HG02678 (cell line): Measurements from ENCODE around the gene CDYL.
A peak's percentile ranks its signal among the peaks of the same experiment; 100 is the strongest.

ENCODE experiments used
- ATAC-seq: cut with Tn5 transposase; IDR thresholded peaks from one replicate; pipeline ENCODE4 v1.9.1; 2021; ENCODE audit warnings: mild to moderate bottlenecking, moderate library complexity; ENCODE audit not compliant: unreplicated experiment

Gene CDYL, protein sequence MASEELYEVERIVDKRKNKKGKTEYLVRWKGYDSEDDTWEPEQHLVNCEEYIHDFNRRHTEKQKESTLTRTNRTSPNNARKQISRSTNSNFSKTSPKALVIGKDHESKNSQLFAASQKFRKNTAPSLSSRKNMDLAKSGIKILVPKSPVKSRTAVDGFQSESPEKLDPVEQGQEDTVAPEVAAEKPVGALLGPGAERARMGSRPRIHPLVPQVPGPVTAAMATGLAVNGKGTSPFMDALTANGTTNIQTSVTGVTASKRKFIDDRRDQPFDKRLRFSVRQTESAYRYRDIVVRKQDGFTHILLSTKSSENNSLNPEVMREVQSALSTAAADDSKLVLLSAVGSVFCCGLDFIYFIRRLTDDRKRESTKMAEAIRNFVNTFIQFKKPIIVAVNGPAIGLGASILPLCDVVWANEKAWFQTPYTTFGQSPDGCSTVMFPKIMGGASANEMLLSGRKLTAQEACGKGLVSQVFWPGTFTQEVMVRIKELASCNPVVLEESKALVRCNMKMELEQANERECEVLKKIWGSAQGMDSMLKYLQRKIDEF

DNA sequence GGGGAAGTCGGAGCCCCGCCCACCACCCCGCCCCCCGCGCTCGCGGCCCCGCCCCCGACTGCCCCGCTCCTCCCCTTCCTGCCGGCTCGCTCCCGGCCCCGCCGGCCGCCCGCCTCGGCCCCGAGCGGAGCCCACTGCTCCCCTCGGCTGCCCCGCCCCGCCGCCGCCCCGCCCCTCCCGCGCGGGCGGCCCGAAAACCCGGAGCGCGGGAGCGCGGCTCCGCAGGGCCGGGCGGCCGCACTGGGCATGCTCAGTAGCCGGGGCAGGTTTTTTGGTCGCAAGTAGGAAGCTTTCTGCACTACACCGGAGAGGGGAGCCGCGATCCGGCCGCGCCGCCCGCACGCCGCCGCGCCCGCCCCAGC lies at the start of gene CDYL:
Gene CDYL, plus strand, starts transcription at position 274 of the 362 bp plus-strand sequence. CDS start 380 bp downstream, outside the sequence.
- ATAC-seq, result peak; percentile 64

DNA sequence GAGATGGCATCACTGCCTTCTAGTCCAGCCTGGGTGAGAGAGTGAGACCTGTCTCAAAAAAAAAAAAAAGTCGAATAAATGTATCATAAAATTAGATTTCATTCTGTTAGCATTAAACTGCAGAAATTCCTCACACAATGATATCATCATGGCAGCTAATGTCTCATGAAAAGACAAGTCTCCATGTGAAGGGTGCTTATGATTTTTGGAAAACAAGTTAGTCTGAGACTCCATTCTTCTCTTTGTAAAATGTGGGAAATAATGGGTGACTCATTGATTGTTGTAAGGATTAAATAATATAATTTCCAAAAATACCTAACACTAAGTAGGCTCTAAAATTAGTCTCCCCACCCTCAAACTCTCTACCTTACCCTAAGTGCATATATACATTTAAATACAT lies 49.6 kb upstream of the CDYL start:
- no peak for ATAC-seq

DNA sequence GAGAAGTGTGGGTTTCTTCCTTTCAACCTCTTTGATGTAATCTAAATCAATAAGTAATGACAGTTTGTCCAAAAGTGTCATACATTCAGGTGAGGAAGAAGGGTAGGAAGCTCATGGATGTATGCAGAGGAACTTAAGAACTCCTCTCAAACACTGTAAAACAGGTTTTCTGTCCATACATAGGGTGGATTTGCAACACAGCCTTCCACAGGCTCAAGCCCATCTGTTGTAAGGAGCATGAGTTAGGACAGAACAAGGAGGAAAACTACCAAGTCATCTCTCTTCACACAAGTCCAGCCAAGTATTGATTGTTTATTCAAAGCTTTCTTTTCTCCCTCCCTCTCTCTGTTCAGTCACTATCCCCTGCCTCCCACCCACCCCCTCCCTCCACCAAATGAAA lies 49.0 kb upstream of the CDYL start:
- no peak for ATAC-seq

DNA sequence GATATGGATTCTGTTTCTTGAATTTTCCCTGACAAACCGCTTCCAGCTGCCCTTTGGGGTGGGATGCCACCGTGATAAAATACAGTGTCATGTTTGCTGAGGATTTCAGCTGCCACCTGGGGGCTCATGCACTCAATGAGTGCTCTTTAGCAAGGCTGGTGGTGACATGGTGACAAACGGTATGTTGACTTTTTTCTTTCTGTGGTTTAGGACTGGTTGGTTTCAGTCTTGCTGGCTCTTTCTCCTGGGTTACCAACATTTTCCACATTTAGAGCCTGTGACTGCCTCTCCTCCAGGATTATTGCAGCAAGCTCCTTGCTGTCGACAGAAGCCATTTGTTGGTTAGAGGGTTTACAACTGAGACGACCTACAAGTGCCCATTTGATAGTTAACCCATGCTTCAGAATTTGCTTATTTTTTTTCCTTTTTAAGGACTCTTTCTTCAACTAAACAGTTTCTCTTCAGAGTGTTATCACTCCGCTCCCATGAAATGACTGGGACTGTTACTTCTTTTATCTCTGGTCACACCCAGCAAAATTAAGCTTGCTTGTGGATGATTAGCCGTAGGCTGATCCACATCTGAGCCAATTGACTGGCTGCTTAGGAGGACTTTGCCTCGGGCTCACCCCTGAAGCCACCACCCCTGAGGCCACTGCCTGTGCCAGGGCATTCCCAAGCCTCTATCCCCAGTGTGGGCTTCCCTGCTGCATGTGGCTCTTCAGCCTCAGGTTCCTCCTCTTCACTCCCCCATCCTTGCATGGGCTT lies 48.4 kb upstream of the CDYL start:
- ATAC-seq, result no peak

DNA sequence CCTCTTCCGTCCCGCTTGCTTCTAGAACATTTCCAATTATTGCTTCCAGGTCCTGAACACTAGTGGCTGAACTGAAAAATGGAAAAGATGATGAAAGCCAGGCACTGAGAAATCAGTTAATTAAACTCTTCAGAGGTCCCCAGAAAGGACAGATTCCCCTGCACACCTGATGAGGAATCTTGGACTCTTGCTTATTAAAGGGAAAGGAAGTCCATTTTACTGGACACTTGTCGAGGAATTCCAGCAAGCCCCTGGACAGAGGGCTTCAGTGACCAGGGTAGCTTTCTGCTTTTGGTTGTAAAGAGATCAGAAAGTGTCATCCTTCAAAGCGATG lies 47.8 kb upstream of the CDYL start:
- no peak for ATAC-seq

DNA sequence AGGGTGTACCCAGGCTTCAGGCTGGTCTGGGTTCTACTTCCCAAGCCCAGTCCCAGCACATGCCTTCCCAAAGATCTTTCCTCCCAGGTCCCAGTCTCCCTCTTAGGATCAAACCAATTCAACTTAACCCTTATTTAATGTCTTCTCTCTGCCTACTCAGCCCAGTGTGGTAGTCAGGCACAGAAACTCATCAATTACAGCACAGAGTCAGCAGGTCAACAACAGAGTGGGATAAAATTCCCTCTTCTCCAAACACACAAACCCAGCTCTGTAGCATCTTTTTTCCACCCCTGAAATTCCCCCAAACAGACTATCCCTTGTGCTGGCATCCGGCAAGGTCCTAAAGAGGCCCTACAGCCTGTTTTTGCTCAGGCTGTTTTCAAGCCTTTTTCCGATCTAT lies 47.3 kb upstream of the CDYL start:
- no peak for ATAC-seq

DNA sequence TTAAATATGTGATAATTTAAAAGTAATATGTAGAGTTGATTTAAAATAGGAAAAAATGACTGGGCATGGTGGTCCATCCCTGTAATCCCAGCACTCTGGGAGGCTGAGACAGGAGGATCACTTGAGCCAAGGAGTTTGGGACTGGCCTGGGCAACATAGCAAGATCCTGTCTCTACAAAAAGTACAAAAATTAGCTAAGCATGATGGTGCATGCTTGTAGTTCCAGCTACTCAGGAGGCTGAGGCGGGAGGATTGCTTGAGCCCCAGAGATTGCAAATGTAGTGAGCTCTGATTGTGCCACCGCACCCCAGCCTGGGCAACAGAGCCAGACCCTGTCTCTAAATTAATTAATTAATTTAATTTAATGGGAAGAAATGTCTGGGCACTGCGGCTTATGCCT lies 44.2 kb upstream of the CDYL start:
- no peak for ATAC-seq

DNA sequence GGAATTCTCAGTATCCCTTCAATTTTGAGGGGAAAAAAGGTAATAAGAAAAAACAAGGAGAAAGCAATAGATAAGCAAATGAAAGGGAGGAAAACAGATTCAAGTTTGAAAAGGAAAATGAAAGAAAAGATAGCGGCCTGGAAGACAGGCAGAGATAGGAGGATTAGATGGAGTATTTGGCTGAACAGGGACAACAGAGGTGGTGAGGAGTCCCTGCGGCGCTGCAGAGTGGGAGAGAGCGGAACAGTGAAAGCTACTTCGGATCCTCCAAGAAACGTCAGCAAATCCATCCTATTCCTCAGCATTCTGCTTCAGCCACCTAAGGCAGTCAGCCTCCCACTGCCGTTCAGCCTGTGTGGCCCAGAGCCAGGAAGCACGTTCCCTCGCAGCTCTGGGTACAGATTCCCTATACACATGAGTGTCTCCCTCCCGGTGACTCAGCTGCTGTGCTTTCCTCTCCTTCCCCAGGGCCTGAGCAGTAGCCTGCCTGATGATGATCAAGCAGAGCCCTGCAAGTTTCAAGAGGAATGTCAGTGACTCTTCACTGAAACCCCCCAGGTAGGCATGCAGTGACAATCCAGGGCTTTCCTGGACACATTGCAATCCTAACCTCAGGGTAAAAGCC lies 43.4 kb upstream of the CDYL start:
- no peak for ATAC-seq

DNA sequence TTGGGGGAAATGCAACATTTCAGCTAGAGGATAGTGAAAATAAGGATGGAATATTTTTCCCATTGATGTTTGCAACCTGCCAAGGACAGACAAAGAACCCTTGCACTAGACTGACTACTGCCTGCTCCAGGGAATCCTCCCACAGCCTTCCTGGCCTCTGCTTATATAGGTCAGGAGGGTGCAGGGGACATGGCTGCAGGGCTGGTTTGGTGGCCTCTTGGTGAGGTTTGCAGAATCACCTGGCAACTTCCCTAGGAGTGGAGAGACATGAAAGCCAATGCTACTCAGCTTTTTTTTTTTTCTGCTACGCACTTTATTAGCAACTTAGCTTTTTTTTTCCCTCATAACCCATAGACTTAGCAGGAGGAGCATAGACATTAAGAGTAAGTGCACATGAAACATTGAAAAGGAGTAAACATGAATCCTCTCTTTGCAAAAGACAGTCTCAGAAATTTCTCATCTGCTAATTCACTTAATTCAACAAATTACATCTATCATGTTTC lies 39.8 kb upstream of the CDYL start:
- no peak for ATAC-seq

DNA sequence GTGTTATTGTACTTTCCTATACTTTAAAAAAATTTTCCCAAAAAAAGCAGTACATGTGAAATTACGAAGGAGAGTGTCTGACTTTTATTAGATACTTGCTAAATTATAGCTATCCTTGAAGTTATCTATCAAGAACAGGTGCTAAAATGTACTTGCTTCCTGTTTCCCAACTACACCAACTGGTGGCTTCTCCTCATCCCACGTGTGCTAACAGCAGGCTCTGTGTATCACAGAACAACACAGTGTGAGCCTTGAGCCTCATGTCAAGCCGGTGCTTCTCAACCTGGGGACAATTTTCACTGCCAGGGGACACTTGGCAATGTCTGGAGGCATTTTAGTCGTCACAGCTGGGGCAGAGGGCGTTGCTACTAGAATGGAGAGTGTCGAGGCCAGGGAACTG lies 36.2 kb upstream of the CDYL start:
- ATAC-seq, result no peak

DNA sequence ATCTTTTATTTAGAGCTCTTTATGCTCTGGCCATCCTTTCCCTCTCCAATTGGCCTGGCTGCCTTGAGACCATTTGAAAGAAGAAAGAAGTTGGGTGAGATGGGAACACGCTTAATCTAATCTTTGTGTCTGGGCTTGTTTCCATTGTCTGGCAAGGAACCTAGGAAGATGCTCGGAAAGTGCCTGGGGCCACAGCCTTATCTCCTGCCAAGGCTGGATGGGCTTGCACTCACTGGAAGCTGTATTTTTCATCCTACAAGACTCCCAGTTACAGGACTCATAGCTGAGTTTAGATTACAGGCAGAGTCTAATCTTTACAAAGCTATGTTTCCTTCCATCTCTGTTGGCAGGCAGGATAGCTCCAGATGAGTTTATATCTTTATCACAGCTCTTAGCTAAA lies 33.1 kb upstream of the CDYL start:
- ATAC-seq, result no peak

DNA sequence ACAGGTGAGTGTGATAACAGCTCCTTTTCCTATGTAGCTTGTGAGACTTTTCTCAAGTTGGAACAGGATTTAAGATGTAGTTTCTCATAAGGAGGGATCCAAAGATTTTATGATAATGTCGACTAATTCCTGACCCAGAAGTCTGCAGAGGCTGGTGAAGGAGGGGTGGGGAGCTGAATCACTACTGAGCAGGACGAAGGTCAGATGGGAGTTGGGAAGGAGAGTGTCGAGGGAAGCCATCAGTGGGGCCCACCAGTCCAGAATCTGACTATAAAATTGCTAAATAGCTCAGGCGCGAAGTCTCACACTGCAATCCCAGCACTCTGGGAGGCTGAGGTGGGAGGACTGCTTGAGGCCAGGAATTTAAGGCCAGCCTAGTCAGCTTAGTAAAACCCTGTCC lies 32.3 kb upstream of the CDYL start:
- ATAC-seq, result no peak

DNA sequence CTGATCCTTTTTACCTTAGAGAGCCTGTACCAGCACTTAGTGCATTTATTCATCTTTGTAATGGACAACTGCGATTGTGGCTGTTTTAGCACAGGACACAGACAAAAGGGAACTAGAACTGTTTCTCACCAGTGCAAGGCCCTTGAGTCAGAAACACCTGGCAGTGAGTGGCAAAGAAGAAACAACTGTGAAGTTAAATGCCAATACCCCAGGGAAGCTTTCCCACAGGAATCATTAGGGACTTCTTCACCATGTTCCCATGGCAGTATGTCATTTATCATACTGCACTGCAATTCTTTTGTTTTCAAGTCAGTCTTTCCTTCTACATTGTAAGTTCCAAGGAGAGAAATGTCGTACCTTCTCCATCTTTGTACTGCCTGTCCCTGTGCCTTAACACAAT lies 28.6 kb upstream of the CDYL start:
- no peak for ATAC-seq

DNA sequence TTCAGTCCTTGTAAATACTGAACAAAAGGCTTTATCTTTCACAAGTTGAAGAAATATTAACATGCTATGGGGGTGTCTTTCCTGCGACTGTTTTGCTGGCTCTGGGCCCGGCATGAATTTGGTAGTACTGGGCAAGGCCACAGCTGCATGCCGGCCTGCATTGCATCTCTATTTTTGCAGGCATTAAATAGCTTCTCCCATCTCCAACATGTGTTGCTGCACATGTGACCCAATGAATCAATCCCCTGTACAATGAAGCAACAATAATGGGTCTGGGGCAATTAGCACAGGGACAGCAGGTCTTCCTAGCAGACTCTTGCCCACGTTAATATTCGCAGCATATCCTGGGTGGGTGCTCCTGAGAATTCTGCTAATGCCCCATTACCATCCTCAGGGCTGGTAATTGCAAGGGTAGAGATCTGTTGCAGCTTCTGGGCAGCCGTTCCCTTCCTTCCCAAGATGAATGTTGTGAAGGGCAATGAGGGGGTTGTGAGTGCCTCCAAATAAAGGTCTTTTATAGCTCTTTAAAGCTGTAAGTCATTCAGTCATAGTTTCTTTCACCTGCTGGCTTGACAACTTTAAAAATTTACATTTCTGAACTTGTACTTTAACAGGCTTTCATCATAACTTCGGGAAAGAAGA lies 24.3 kb upstream of the CDYL start:
- no peak for ATAC-seq

DNA sequence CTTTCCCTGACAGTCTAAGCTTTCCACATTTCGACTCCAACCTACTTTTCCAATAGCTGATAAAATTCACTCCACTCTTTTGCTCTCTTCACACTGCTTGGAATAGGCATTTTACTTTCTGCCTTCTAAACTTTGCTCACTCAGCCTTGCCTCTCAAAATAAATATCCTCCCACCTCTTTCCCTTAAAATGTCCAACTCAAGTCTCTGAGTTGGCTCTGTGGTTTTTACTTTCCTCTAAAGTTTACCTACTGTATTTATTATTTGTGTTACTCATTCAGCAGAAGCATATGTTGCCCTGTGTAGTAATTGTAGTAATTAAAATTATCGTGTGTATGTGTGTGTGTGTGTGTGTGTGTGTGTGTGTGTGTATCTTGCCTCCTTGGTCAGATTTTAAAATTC lies 20.0 kb upstream of the CDYL start:
- no peak for ATAC-seq

DNA sequence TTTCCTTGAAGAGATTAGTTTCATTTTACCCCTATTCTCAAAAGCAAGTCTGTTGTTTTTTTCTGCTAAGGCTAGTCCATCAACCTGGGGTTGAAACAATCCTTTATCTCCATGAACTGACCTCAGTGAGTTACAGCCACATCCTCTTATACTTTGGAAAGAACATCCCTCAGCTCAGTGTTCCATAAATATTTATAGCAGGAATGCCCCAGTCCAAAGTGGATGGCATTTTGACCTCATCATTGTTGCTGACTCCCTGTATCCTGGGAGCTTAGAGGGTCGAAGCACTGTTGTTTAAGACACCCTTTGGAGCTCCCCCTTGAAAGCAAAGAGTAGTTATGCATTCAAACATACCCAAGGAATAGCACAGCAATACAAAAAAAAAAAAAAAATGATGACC lies 16.2 kb upstream of the CDYL start:
- ATAC-seq, result no peak

DNA sequence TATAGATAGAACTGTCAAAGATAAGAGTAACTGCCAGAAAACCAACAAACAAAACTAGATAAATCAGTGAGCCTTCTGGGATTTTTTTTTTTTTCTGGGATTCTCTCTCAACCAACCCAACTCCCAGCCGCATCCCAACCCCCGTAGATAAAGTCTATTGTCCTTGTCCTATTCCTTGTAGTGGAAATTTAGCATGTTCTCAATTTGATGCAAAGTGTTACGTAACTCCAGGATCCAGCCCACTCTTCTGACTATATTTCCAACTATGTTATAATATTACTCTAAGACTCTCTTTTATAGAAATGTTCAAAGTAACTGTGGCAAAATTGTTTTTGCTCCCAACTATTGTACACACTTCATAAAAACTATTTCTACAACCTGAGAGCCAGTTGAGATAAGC lies 15.4 kb upstream of the CDYL start:
- no peak for ATAC-seq

DNA sequence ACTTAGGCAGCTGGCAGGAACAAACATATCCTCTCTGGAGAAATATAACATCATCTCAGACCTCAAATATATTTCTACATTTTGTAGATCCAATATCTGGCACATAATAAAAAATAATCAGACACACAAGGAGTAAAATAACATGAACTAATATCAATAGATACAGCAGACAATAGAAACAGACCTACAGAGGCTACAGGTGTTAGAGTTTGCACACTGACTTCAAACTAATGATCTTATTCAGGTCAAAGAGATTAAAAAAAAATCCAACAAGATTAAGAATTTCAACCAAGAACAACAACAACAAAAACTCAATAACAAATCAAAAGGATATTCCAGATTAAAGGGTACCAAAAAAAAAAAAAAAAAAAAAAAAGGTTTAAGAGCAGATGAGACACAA lies 13.9 kb upstream of the CDYL start:
- ATAC-seq, result no peak

DNA sequence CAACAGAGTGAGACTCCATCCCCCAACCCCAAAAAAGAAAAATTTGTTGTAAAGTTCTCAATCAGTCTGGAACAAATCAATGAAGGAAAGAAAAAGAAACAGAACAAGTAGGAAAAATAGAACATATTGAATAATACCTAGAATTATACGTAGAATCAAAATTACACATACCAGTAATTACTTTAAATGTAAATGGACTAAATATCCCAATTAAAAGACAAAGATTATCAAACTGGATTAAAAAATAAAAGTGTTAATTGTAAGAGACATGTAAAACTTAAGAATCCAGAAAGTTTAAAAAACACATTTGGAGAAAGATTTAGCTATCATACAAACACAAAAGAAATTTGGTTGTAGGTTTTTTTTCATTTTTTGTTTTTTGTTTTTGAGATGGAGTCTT lies 12.3 kb upstream of the CDYL start:
- ATAC-seq, result no peak

DNA sequence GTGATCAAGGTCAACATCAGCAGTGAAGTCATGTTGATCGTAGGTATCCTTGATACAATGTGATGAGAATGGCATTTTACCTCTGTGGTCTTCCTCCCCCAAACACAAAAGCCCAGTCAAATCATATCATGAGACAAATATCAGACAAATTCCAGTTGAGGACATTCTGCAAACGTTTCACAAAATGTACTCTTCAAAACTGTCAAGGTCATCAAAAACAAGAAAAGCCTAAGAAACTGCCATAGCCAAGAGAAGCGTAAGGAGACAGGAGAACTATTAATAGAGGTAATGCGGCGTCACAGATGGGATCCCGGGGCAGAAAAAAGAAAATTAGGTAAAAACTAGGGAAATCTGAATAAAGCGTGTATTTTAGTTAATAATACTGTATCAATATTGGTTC lies 7.4 kb upstream of the CDYL start:
- no peak for ATAC-seq

DNA sequence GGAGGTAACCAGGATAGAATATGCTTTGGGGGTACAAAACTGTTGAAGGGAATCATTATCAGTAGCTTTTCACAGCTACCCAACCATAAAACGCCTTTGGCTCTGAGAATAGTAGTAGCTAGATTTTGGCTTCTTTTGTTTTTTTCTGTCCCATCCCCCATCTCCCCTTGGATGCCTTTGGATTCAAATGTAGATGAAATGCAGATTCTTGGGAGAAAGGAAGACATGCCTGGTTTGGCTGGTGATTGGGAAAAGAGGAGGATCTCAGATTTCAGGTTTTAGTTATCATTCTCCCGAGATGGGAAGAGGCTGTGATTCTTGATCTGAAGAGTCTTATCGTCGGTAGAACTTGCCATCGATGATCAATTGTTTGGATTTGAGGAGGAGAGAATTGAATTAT lies 3.5 kb upstream of the CDYL start:
- no peak for ATAC-seq
